ENCODE results near the gene ZSWIM1. TPM values are rescaled to one million over a fixed set of nuclear protein-coding genes. Genes with fewer than 3 reads are reported as not detected.

The ZSWIM1 gene
- total RNA-seq, 2 donors from 2014 or later, result 6.4 to 7.4 TPM

GRCh38 chr20:45882469-45883099 lies 1.6 kb downstream of the ZSWIM1 start:
- Histone ChIP-seq H3K27me3 (replicated peaks; ENCODE audit: insufficient read depth) (no peaks in the 10 kb centered on the region), H3K4me1 (ENCODE audit: control insufficient read depth in 1 of 2, low read depth in 2 of 2) (peaks cover 10 to 12% of the 10 kb centered on the region in 2 donors), H3K4me3 (no peak overlapping the region), H3K9me3 (no peaks in the 10 kb centered on the region), H3K36me3 (peaks cover 22% of the 10 kb centered on the region), H3K27ac (no peak overlapping the region)
- TF ChIP-seq CTCF (IDR thresholded peaks at IDR 0.05), result no peak
- DNase-seq (ENCODE audit: low spot score) (no peak), ATAC-seq (ENCODE audit: insufficient number of reproducible peaks, low FRiP score, low read depth) (no peak)

GRCh38 chr20:45883100-45883469 lies 2.1 kb downstream of the ZSWIM1 start:
- H3K4me3 ChIP-seq, result no peak overlapping the region
- peaks cover 21% of the 10 kb centered on the region for H3K36me3 ChIP-seq
- DNase-seq (ENCODE audit: low spot score) (no peak), ATAC-seq (ENCODE audit: insufficient number of reproducible peaks, low FRiP score, low read depth) (no peak)
- H3K27ac ChIP-seq, result no peak overlapping the region
- peaks cover 10 to 12% of the 10 kb centered on the region in 2 donors for H3K4me1 ChIP-seq (ENCODE audit: control insufficient read depth in 1 of 2, low read depth in 2 of 2)
- no peak for TF ChIP-seq CTCF (IDR thresholded peaks at IDR 0.05)
- no peaks in the 10 kb centered on the region for H3K27me3 ChIP-seq (replicated peaks; ENCODE audit: insufficient read depth)
- H3K9me3 ChIP-seq, result no peaks in the 10 kb centered on the region

GRCh38 chr20:45886590-45887345 lies 5.7 kb downstream of the ZSWIM1 start:
- H3K4me1 ChIP-seq (ENCODE audit: control insufficient read depth in 1 of 2, low read depth in 2 of 2), result peaks cover 16 to 25% of the 10 kb centered on the region in 2 donors
- H3K36me3 ChIP-seq, result peaks cover 19% of the 10 kb centered on the region
- no peaks in the 10 kb centered on the region for H3K27me3 ChIP-seq (replicated peaks; ENCODE audit: insufficient read depth)
- no peak overlapping the region for H3K4me3 ChIP-seq
- no peaks in the 10 kb centered on the region for H3K9me3 ChIP-seq
- ATAC-seq (ENCODE audit: insufficient number of reproducible peaks, low FRiP score, low read depth), result no peak
- DNase-seq (ENCODE audit: low spot score), result no peak
- no peak overlapping the region for H3K27ac ChIP-seq
- TF ChIP-seq CTCF (IDR thresholded peaks at IDR 0.05), result no peak

GRCh38 chr20:45887346-45887715 lies 6.3 kb downstream of the ZSWIM1 start, which contains the start of gene SPATA25:
TSS of gene SPATA25 (minus strand) at chr20:45887622. CDS start at chr20:45887590, 32 bp downstream.
- no peaks in the 10 kb centered on the region for H3K9me3 ChIP-seq
- ATAC-seq (ENCODE audit: insufficient number of reproducible peaks, low FRiP score, low read depth) (no peak), DNase-seq (ENCODE audit: low spot score) (no peak)
- TF ChIP-seq CTCF (IDR thresholded peaks at IDR 0.05), result no peak
- peaks cover 19 to 27% of the 10 kb centered on the region in 2 donors for H3K4me1 ChIP-seq (ENCODE audit: control insufficient read depth in 1 of 2, low read depth in 2 of 2)
- H3K27ac ChIP-seq, result no peak within 1 kb of the TSS
- H3K27me3 ChIP-seq (replicated peaks; ENCODE audit: insufficient read depth), result no peaks in the 10 kb centered on the region
- no peak within 1 kb of the TSS for H3K4me3 ChIP-seq
- peaks cover 19% of the 10 kb centered on the region for H3K36me3 ChIP-seq

GRCh38 chr20:45888681-45889080 lies 7.7 kb downstream of the ZSWIM1 start:
- ATAC-seq (ENCODE audit: insufficient number of reproducible peaks, low FRiP score, low read depth) (no peak), DNase-seq (ENCODE audit: low spot score) (no peak)
- H3K27me3 ChIP-seq (replicated peaks; ENCODE audit: insufficient read depth), result no peaks in the 10 kb centered on the region
- no peak overlapping the region for H3K4me3 ChIP-seq
- no peaks in the 10 kb centered on the region for H3K9me3 ChIP-seq
- H3K27ac ChIP-seq, result no peak overlapping the region
- no peak for TF ChIP-seq CTCF (IDR thresholded peaks at IDR 0.05)
- H3K36me3 ChIP-seq, result peaks cover 15% of the 10 kb centered on the region
- H3K4me1 ChIP-seq (ENCODE audit: control insufficient read depth in 1 of 2, low read depth in 2 of 2), result peaks cover 20 to 34% of the 10 kb centered on the region in 2 donors

Measured in thoracic aorta (tissue), 2 donors.